Heart right ventricle (tissue), 16 donors: ENCODE data around the gene WFS1. TPM values are rescaled to one million over a fixed set of nuclear protein-coding genes. Genes with fewer than 3 reads are reported as not detected.
A peak's percentile ranks its signal among the peaks of the same experiment; 100 is the strongest.

Experiments used
- ATAC-seq, 8 donors: fragments of 200-7000 bp; cut with Tn5 transposase; one replicate each; pipeline ENCODE4 v1.9.1; 2020; ENCODE audit warnings: mild to moderate bottlenecking in 8 of 8, moderate library complexity in 8 of 8, moderate number of reproducible peaks in 1 of 8
- DNase-seq, 2 donors: peaks; one replicate each; pipeline ENCODE4 v3.0.0-alpha.2; 2020
- H3K27ac ChIP-seq, 10 donors: fragments of 200-600 bp; sonication (generic) in 2 of 10; one replicate each; pipeline versions ENCODE4 v1.5.0 to v1.8.0; 2020 to 2022; ENCODE audit warnings: mild to moderate bottlenecking in 3 of 10
- H3K27me3 ChIP-seq, 7 donors: fragments of 200-600 bp; one replicate each; pipeline ENCODE4 v1.8.0; 2021 to 2022; ENCODE audit warnings: mild to moderate bottlenecking in 2 of 7
- H3K36me3 ChIP-seq, 9 donors: fragments of 200-600 bp; sonication (generic) in 1 of 9; one replicate each; pipeline versions ENCODE4 v1.5.0 to v1.8.0; 2020 to 2022; ENCODE audit warnings: mild to moderate bottlenecking in 2 of 9
- H3K4me1 ChIP-seq, 9 donors: fragments of 200-600 bp; sonication (generic) in 1 of 9; one replicate each; pipeline versions ENCODE4 v1.5.0 to v1.8.0; 2020 to 2022; ENCODE audit warnings: mild to moderate bottlenecking in 4 of 9
- H3K4me3 ChIP-seq, 10 donors: fragments of 200-600 bp; sonication (generic) in 2 of 10; one replicate each; pipeline versions ENCODE4 v1.5.0 to v1.8.0; 2020 to 2022; ENCODE audit warnings: mild to moderate bottlenecking in 7 of 10, moderate library complexity in 2 of 10
- H3K9me3 ChIP-seq, 11 donors: fragments of 200-600 bp in 10 of 11; sonication (generic) in 2 of 11; one replicate each; pipeline versions ENCODE4 v1.5.0 to v1.8.0; 2013 to 2022; ENCODE audit warnings: mild to moderate bottlenecking in 2 of 11, control low read depth in 1 of 11, moderate library complexity in 1 of 11
- WGBS, 2 donors: extraction: QIAGEN DNeasy Blood & Tissue Kit; methylation state at CpG; one replicate each; pipeline ENCODE4 v1.1.7; 2013; ENCODE audit warnings: inconsistent platforms in 1 of 2; 5-methylcytosine and 5-hydroxymethylcytosine counted together
- intact Hi-C, 10 donors: fragments of 100-400 bp; cut with DNase I; formaldehyde crosslinking; loops; one replicate each; pipeline versions ENCODE4 v1.11.1 to v1.14.2; 2022
- long read RNA-seq, 3 donors: library from polyadenylated mRNA; unstranded; transcript quantifications; one replicate each; pipeline ENCODE4 v2.0.0, GENCODE V29; 2020 to 2021
- polyA plus RNA-seq, 2 donors: library from polyadenylated mRNA; stranded (reverse); fragments of 200-250 nt; gene quantifications; one replicate each; pipeline ENCODE4 v1.2.3, GENCODE V29; 2013
- total RNA-seq, 10 donors: library from RNA; stranded (reverse); fragmentation: NEBNext Ultra II Directional in 3 of 10; extraction: Animal tissue kit (Norgen Biotek cat#: 25700) in 3 of 10; gene quantifications; one replicate each; pipeline versions ENCODE4 v1.2.1 to v1.2.4, GENCODE V29; 2021 to 2023
- TF ChIP-seq, protein P1 (sequence below), 9 donors: fragments of 200-600 bp; sonication (generic) in 2 of 9; IDR thresholded peaks; one replicate each; pipeline versions ENCODE4 v1.5.0 to v1.8.0; 2021 to 2022; ENCODE audit warnings: antibody characterized with exemption in 9 of 9, mild to moderate bottlenecking in 5 of 9, moderate library complexity in 1 of 9
- donor health status: Arrhythmogenic right ventricular cardiomyopathy.
- donor health status: ischemic (EF 13 %, LVEDD 7.1; RV severe dilation, severe dysfunction).
- donor health status: healthy with polysubstance abuse.
- donor health status: DM: no; HTN: yes; CAD: no.
- donor health status: DM: no; HTN: no; CAD: no.
- donor health status: ischemic (EF 25% LVEDD 6.9; RV normal size, moderate dysfunction).
- donor health status: ischemic (EF 25% LVEDD 5.7; RV mildly dilated, moderate dysfunction).
- donor health status: healthy.
- donor health status: DM: yes; HTN: yes; CAD: no.
- donor health status: Ischemic cardiomyopathy.
- donor health status: ischemic (EF 35%, LVEDD 5.7; RV mildly dilated, moderate dysfunction).
- donor health status: nonischemic (EF 11% LVEDD 7.7; RV severe dilation, severe dysfunction).
- donor health status: DM: yes; HTN: yes; CAD: no.
- donor health status: PGD.
- donor health status: ischemic (EF 29% LVEDD 5.4; RV normal size, mild dysfunction).
- donor health status: nonischemic (EF 23%, LVEDD 6.1; RV moderate dilation, normal function).

WFS1 gene, protein sequence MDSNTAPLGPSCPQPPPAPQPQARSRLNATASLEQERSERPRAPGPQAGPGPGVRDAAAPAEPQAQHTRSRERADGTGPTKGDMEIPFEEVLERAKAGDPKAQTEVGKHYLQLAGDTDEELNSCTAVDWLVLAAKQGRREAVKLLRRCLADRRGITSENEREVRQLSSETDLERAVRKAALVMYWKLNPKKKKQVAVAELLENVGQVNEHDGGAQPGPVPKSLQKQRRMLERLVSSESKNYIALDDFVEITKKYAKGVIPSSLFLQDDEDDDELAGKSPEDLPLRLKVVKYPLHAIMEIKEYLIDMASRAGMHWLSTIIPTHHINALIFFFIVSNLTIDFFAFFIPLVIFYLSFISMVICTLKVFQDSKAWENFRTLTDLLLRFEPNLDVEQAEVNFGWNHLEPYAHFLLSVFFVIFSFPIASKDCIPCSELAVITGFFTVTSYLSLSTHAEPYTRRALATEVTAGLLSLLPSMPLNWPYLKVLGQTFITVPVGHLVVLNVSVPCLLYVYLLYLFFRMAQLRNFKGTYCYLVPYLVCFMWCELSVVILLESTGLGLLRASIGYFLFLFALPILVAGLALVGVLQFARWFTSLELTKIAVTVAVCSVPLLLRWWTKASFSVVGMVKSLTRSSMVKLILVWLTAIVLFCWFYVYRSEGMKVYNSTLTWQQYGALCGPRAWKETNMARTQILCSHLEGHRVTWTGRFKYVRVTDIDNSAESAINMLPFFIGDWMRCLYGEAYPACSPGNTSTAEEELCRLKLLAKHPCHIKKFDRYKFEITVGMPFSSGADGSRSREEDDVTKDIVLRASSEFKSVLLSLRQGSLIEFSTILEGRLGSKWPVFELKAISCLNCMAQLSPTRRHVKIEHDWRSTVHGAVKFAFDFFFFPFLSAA
- 100 to 1,000 TPM in 3 of 10 donors, 10 to 100 TPM in 7; 53.3 to 119 (median 78.3) TPM for total RNA-seq
- polyA plus RNA-seq: 10 to 100 TPM; 35.0 to 58.7 TPM
- long read RNA-seq, donor 1, transcript WFS1-202 (8 exons, 3,255 nt): minor isoform, 20 of 129 reads
- long read RNA-seq, donor 1, transcript WFS1-206 (2 exons, 570 nt): minor isoform, 5 of 129 reads
- long read RNA-seq, donor 1, transcript WFS1-201 (8 exons, 3,640 nt): major isoform, 46 of 129 reads
- long read RNA-seq, donor 1, partial matches to known transcripts: 56 of 129 reads
- long read RNA-seq, donor 1, other reads (novel, unspliced or antisense): 1 of 129 reads
- long read RNA-seq, donor 2, transcript WFS1-206 (2 exons, 570 nt): minor isoform, 5 of 222 reads
- long read RNA-seq, donor 2, transcript WFS1-201 (8 exons, 3,640 nt): major isoform, 93 of 222 reads
- long read RNA-seq, donor 2, transcript WFS1-202 (8 exons, 3,255 nt): minor isoform, 18 of 222 reads
- long read RNA-seq, donor 2, partial matches to known transcripts: 93 of 222 reads
- long read RNA-seq, donor 2, other reads (novel, unspliced or antisense): 9 of 222 reads
- long read RNA-seq, donor 3, transcript WFS1-206 (2 exons, 570 nt): minor isoform, 13 of 467 reads
- long read RNA-seq, donor 3, transcript WFS1-201 (8 exons, 3,640 nt): major isoform, 105 of 467 reads
- long read RNA-seq, donor 3, transcript WFS1-202 (8 exons, 3,255 nt): minor isoform, 23 of 467 reads
- long read RNA-seq, donor 3, partial matches to known transcripts: 316 of 467 reads
- long read RNA-seq, donor 3, other reads (novel, unspliced or antisense): 8 of 467 reads

DNA sequence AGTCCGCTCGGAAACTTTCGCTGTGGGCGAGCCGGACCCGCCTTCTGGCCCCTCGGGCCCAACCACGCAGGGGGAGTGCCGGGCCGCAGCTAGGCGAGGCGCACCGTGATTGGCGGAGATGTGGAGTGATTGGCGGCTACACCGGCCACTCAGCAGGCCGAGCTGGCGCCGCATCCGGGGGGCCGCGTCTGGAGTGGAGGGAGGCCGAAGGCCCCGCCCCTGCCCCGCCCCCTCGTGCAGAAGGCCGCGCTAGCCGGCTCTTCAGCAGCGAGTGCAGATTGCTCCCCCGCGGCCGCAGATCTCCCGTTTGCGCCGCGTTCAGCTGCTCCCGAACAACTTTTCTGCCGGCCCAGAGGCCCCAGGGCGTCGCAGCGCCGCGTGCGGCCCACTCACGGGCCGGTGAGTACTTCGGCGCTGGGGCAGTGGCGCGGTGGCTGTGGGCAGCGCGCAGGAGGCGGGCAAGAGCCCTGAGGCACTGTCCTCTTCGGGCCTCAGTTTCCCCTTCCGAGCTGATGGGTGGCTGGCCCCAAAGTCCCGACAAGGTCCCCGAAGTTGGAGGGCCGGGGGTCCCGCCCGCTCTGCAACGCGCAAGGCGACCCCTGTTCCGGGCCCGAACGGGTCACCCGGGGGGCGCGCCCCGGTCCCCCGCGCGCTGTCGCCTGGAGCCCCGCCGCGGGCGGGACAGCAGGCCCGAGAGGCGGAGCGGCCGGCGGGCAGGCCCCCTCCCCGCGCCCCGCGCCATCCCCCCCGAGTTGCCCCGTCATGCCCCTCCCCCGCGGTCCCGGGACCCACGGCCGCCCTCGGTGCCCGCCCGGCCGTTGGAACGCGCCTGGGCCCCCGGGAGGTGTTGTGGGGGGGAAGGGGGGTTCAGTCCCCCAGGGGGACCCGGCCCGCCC, at the start of gene WFS1:
Gene WFS1, plus strand, starts transcription at position 235 of the 896 bp plus-strand sequence. CDS start 7,606 bp downstream, outside the sequence.
- ATAC-seq: peak; percentile 98 to 99 (median 99)
- no peaks in the 10 kb centered on the region for H3K36me3 ChIP-seq
- H3K27me3 ChIP-seq: peaks cover 0 to 26% (median 0%) of the 10 kb centered on the region in 7 donors
- intact Hi-C loops: loop anchor here in 1 of 10 donors (10.0 kb wide), 1 partner anchor 275 kb away; no protein-coding TSS in a partner anchor
- TF ChIP-seq, protein P1, sequence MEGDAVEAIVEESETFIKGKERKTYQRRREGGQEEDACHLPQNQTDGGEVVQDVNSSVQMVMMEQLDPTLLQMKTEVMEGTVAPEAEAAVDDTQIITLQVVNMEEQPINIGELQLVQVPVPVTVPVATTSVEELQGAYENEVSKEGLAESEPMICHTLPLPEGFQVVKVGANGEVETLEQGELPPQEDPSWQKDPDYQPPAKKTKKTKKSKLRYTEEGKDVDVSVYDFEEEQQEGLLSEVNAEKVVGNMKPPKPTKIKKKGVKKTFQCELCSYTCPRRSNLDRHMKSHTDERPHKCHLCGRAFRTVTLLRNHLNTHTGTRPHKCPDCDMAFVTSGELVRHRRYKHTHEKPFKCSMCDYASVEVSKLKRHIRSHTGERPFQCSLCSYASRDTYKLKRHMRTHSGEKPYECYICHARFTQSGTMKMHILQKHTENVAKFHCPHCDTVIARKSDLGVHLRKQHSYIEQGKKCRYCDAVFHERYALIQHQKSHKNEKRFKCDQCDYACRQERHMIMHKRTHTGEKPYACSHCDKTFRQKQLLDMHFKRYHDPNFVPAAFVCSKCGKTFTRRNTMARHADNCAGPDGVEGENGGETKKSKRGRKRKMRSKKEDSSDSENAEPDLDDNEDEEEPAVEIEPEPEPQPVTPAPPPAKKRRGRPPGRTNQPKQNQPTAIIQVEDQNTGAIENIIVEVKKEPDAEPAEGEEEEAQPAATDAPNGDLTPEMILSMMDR (IDR thresholded peaks at IDR 0.05): peak in 1 of 9 donors; percentile 11
- H3K9me3 ChIP-seq: no peaks in the 10 kb centered on the region
- peak within 1 kb of the TSS; percentile 86 to 100 (median 94) for H3K4me3 ChIP-seq
- WGBS, 2 donors: 0 to 1% methylated on average over 94 to 102 of the region's 104 CpGs
- peaks cover 27 to 52% (median 47%) of the 10 kb centered on the region in 9 donors for H3K4me1 ChIP-seq
- peak; percentile 98 to 99 for DNase-seq
- peak within 1 kb of the TSS; percentile 37 to 92 (median 84) for H3K27ac ChIP-seq

DNA sequence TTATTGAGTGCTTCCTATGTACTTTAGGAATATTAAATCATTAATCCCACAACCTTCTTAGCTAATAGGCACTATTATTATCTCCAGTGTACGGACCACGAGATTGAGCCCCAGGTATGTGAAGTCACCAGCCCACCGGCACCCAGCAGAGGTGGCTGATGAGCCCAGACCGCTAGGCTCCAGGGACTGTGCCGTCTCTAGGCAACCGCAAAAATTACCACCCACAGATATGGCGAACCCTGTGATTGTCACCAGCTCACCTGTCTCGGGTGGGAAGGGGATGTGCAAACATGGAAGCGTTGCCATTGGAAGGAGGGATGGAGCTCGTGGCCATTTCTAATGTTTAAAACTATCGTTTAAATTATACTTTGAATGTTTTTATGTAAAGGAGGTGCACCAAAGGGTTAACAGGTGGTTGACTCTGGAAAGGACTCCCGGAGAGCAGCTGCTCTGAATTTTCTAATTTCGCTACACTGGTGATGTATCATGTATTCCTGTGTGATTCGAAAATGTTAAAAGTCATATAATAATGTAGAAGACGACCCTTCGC, 48.3 kb upstream of the WFS1 start:
- no peaks in the 10 kb centered on the region for H3K36me3 ChIP-seq
- peaks cover 5 to 75% (median 49%) of the 10 kb centered on the region in 7 donors for H3K27me3 ChIP-seq
- DNase-seq (no peak), ATAC-seq (peak in 1 of 8 donors; percentile 35)
- peaks cover 0 to 12% (median 0%) of the 10 kb centered on the region in 11 donors for H3K9me3 ChIP-seq
- H3K27ac ChIP-seq: no peak overlapping the region
- peak overlapping the region in 8 of 10 donors; percentile 19 to 42 (median 31) for H3K4me3 ChIP-seq
- intact Hi-C loops: no loop called here
- TF ChIP-seq, protein P1 (IDR thresholded peaks at IDR 0.05): no peak
- 14 to 16% methylated on average over 16 of the region's 16 CpGs for WGBS, 2 donors
- peaks cover 0 to 9% (median 0%) of the 10 kb centered on the region in 9 donors for H3K4me1 ChIP-seq
